Upper lobe of left lung (tissue), 6 donors: ENCODE measurements around the gene CLCNKB. TPM values are rescaled to one million over a fixed set of nuclear protein-coding genes. Genes with fewer than 3 reads are reported as not detected.
A peak's percentile ranks its signal among the peaks of the same experiment; 100 is the strongest.

ENCODE experiments used
- ATAC-seq, 2 donors: fragments of 200-7000 bp; cut with Tn5 transposase; one replicate each; pipeline ENCODE4 v1.9.1; 2022; ENCODE audit warnings: mild to moderate bottlenecking in 2 of 2, moderate library complexity in 2 of 2; ENCODE audit not compliant: low FRiP score in 2 of 2
- DNase-seq, 2 donors: peaks; one replicate each; pipeline ENCODE4 v3.0.0-alpha.2; 2019 to 2020
- H3K27ac ChIP-seq, 4 donors: fragments of 200-600 bp; sonication (generic); one replicate each; pipeline ENCODE4 v1.5.1; 2016 to 2019
- H3K27me3 ChIP-seq, 4 donors: fragments of 200-600 bp; sonication (generic); one replicate each; pipeline ENCODE4 v1.5.1; 2017 to 2019
- H3K36me3 ChIP-seq, 4 donors: fragments of 200-600 bp; sonication (generic); one replicate each; pipeline ENCODE4 v1.5.1; 2016 to 2019
- H3K4me1 ChIP-seq, 4 donors: fragments of 200-600 bp; sonication (generic); one replicate each; pipeline ENCODE4 v1.5.1; 2018 to 2019
- H3K4me3 ChIP-seq, 4 donors: fragments of 200-600 bp; sonication (generic); one replicate each; pipeline ENCODE4 v1.5.1; 2017 to 2019; ENCODE audit warnings: mild to moderate bottlenecking in 2 of 4, moderate library complexity in 1 of 4
- H3K9me3 ChIP-seq, 4 donors: fragments of 200-600 bp; sonication (generic); one replicate each; pipeline ENCODE4 v1.5.1; 2018 to 2019
- EP300 ChIP-seq, 4 donors: sonication (generic); formaldehyde crosslinking; IDR thresholded peaks; one replicate each; pipeline ENCODE4 v1.5.1; 2017; ENCODE audit warnings: antibody characterized with exemption in 4 of 4, control low read depth in 2 of 4
- POLR2A ChIP-seq, 4 donors: fragments of 450-650 bp; IDR thresholded peaks; one replicate each; pipeline ENCODE4 v1.5.1; 2016 to 2017; ENCODE audit warnings: antibody characterized with exemption in 4 of 4, mild to moderate bottlenecking in 2 of 4
- POLR2AphosphoS5 ChIP-seq, 2 donors: sonication (generic); formaldehyde crosslinking; IDR thresholded peaks; one replicate each; pipeline ENCODE4 v1.5.1; 2017; ENCODE audit warnings: antibody characterized with exemption in 2 of 2
- WGBS, 2 donors: methylation state at CpG; one replicate each; pipeline ENCODE4 v1.1.5; 2017 to 2018; 5-methylcytosine and 5-hydroxymethylcytosine counted together
- total RNA-seq, 6 donors: library from RNA; depleted of rRNA in 4 of 6; stranded (reverse); fragments of >200 nt in 4 of 6; gene quantifications; one replicate each; pipeline versions ENCODE4 v1.1.0 to v1.2.1, GENCODE V29; 2016 to 2021
- TF ChIP-seq, protein P1 (sequence below), 6 experiments: fragments of 450-650 bp in 4 of 6; fragments of 200-600 bp in 2 of 6; sonication (generic) in 2 of 6; IDR thresholded peaks; one replicate each; pipeline ENCODE4 v1.5.1; 2016 to 2019; ENCODE audit warnings: antibody characterized with exemption in 6 of 6
- donor health status: DM: no; HTN: no; CAD: no; lungs with moderate emphysema.
- donor health status: DM: no; HTN: yes; CAD: no; lungs with severe emphysema.

CLCNKB gene
- total RNA-seq, 6 donors from 2014 or later, result 0.46 to 9.4 (median 0.53) TPM; not detected in 2

DNA sequence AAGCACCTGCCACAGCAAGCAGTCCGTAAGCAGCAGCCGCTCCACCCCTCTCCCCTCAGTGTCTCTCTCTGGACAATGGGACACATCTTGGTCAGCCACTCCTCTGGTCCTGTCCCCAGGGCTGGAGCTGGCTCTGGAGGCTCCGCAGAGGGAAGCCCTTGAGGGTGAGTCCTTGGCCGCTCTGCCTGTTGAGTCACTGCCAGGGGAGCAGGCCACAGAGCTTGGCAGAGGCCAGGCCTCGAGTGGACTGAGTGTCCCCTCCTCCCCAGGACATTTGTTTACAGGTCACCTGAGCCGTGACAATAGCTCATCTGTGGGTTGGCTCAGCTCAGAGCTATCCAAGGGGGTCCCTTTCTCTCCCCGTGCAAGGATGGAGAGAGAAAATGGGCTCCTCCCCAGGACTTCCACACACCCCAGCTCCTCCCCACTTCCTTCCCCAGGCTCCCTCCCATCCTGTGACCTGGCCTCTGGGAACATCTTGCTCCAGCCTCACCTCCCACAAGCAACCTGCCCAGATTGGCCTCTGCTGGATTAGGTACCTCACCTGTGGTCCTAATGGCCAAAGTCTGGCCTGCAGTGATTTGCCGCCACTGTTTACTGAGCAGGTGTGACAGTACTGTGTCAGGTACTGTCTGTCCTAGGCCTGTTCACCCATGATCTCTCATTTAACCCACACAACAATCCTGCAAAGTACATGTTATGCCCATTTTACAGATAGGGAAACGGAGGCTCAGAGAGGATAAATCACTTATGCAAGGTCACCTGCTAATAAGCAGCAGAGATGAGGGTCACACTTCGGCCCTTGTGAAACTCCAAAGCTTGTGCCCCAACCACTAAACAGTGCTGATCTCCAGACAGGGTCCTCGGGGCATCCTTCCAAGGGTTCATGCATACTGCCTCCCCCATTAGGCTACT lies 25.0 kb downstream of the CLCNKB start:
- peak in 1 of 2 donors; percentile 65 for DNase-seq
- 61 to 68% methylated on average over 5 to 10 of the region's 11 CpGs for WGBS, 2 donors
- Histone ChIP-seq H3K27ac (no peak overlapping the region), H3K9me3 (no peaks in the 10 kb centered on the region), H3K36me3 (no peaks in the 10 kb centered on the region), H3K4me1 (peaks cover 14 to 20% (median 17%) of the 10 kb centered on the region in 4 donors), H3K4me3 (no peak overlapping the region), H3K27me3 (peaks cover 0 to 11% (median 8%) of the 10 kb centered on the region in 4 donors)
- TF ChIP-seq EP300 (IDR thresholded peaks at IDR 0.05) (no peak), POLR2AphosphoS5 (IDR thresholded peaks at IDR 0.05) (no peak), POLR2A (IDR thresholded peaks at IDR 0.05) (no peak)
- TF ChIP-seq, protein P1, sequence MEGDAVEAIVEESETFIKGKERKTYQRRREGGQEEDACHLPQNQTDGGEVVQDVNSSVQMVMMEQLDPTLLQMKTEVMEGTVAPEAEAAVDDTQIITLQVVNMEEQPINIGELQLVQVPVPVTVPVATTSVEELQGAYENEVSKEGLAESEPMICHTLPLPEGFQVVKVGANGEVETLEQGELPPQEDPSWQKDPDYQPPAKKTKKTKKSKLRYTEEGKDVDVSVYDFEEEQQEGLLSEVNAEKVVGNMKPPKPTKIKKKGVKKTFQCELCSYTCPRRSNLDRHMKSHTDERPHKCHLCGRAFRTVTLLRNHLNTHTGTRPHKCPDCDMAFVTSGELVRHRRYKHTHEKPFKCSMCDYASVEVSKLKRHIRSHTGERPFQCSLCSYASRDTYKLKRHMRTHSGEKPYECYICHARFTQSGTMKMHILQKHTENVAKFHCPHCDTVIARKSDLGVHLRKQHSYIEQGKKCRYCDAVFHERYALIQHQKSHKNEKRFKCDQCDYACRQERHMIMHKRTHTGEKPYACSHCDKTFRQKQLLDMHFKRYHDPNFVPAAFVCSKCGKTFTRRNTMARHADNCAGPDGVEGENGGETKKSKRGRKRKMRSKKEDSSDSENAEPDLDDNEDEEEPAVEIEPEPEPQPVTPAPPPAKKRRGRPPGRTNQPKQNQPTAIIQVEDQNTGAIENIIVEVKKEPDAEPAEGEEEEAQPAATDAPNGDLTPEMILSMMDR (IDR thresholded peaks at IDR 0.05), result no peak
- ATAC-seq, result peak; percentile 2 to 28

DNA sequence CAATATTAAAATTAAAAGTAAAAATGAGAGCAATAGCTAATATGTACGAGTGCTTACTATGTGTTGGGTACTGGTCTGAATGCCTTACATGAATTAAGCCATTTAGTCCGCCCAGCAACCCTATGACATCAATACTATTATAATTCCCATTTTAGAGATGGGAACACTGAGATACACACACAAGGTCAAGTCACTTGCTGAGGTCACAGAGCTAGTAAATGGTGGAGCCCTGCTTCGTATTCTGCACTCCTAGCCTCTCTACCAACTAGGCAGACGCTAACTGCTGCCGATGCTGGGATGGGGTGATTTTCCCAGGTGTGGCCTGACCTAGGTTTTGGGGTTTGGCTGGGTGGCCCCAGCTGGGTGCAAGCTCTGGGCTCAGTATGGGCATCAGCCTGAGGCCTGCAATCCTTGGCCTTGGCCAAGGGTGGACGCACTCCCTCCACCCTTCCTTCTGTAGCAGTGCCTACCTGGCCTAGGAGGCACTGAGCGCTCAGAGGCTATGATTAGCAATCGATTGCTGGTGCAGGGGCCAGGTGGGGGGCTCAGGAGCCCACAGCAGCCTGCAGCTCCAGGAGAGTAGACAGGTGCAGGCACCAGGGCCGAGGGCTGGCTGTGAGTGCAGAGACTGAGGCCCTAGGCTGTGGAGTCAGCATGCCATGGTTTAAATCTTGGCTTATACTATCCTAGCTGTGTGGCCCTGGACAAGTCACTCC lies 27.2 kb downstream of the CLCNKB start:
- Histone ChIP-seq H3K4me3 (no peak overlapping the region), H3K9me3 (no peaks in the 10 kb centered on the region), H3K36me3 (no peaks in the 10 kb centered on the region), H3K27me3 (peaks cover 0 to 11% (median 8%) of the 10 kb centered on the region in 4 donors), H3K4me1 (peaks cover 17 to 22% (median 19%) of the 10 kb centered on the region in 4 donors), H3K27ac (no peak overlapping the region)
- WGBS, 2 donors, result 90 to 94% methylated on average over 7 to 9 of the region's 9 CpGs
- ATAC-seq (no peak), DNase-seq (no peak)
- TF ChIP-seq POLR2AphosphoS5 (IDR thresholded peaks at IDR 0.05) (no peak), POLR2A (IDR thresholded peaks at IDR 0.05) (no peak), EP300 (IDR thresholded peaks at IDR 0.05) (no peak)
- TF ChIP-seq, protein P1 (IDR thresholded peaks at IDR 0.05), result no peak

DNA sequence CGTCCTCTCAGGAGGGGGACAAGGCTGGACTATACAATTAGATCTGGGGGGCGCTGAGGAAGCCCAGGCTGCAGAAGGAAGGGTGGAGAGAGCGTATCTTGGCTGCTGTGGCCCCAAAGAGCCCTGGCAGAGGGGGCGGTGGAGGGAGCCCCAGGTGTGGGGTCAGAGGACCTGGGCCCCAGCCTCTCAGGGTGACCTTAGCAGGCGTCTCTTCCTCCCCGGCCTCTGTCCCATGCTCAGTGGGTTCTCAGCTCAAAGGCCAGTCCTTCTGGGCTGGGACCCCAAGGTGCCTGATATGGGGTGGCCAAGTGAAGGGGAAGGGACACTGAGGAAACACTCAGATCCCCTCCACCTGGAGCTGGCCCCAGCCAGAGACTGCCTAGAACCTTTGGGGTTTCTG lies 28.0 kb downstream of the CLCNKB start:
- Histone ChIP-seq H3K36me3 (no peaks in the 10 kb centered on the region), H3K9me3 (no peaks in the 10 kb centered on the region), H3K27me3 (peaks cover 0 to 11% (median 8%) of the 10 kb centered on the region in 4 donors), H3K4me3 (no peak overlapping the region), H3K4me1 (peaks cover 17 to 22% (median 19%) of the 10 kb centered on the region in 4 donors), H3K27ac (no peak overlapping the region)
- no peak for TF ChIP-seq POLR2AphosphoS5 (IDR thresholded peaks at IDR 0.05)
- no peak for TF ChIP-seq POLR2A (IDR thresholded peaks at IDR 0.05)
- TF ChIP-seq EP300 (IDR thresholded peaks at IDR 0.05), result no peak
- TF ChIP-seq, protein P1 (IDR thresholded peaks at IDR 0.05), result no peak
- ATAC-seq, result no peak
- DNase-seq, result peak in 1 of 2 donors; percentile 29
- WGBS, 2 donors, result 94 to 100% methylated on average over 2 to 6 of the region's 6 CpGs

DNA sequence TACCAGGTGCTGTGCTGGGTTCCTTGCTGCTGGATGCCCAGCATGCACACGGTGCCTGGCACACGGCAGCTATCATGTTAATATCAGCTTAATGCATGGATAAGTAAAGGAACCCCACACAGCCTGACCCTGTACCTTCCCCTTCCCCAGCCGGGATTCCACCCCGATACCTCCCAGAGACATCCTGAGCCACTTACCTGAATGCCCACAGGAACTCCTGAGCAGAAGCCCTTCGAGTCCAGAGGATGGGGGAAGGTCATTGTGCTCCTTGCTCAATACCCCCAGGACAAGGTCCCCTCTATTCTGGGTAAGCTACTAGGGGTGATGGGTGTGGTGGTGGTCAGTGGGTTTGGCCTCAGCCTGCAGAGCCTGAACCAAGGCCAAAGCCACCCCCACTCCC lies 28.5 kb downstream of the CLCNKB start:
- 85 to 89% methylated on average over 4 to 5 of the region's 5 CpGs for WGBS, 2 donors
- peak in 1 of 2 donors; percentile 3 for DNase-seq
- Histone ChIP-seq H3K27me3 (peaks cover 0 to 11% (median 8%) of the 10 kb centered on the region in 4 donors), H3K4me1 (peaks cover 17 to 22% (median 19%) of the 10 kb centered on the region in 4 donors), H3K36me3 (no peaks in the 10 kb centered on the region), H3K27ac (no peak overlapping the region), H3K4me3 (no peak overlapping the region), H3K9me3 (no peaks in the 10 kb centered on the region)
- no peak for TF ChIP-seq EP300 (IDR thresholded peaks at IDR 0.05)
- TF ChIP-seq, protein P1 (IDR thresholded peaks at IDR 0.05), result no peak
- no peak for TF ChIP-seq POLR2A (IDR thresholded peaks at IDR 0.05)
- TF ChIP-seq POLR2AphosphoS5 (IDR thresholded peaks at IDR 0.05), result no peak
- ATAC-seq, result no peak
